ENCODE results near the gene CCM2L.
A peak's percentile ranks its signal among the peaks of the same experiment; 100 is the strongest.

CCM2L gene

DNA sequence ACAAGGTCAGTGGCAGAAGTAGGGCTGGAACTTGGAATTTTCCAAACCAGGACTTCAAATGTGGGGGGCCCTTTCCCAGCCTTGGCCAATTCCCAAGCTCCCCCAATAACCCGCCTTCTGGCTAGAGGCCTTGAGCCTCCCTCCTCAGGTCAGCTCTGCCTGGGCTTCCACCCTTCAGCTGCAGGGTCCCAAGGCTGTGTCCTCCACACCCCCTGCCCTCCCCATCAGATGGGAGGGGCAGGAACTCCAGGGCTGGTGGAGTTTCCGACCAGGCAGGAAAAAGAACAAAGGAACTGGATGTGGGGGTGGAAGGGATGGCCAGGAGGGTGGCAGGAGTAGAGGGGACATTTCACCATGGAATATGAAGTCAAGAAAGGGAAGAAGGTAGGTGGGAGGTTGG is at the start of gene CCM2L:
Gene CCM2L (plus strand): TSS at position 338 of the 400 bp plus-strand sequence. CDS start 17 bp downstream, at position 355.
- no peak for DNase-seq (ENCODE audit: extremely low read depth in 1 of 2, low read depth in 1 of 2)

DNA sequence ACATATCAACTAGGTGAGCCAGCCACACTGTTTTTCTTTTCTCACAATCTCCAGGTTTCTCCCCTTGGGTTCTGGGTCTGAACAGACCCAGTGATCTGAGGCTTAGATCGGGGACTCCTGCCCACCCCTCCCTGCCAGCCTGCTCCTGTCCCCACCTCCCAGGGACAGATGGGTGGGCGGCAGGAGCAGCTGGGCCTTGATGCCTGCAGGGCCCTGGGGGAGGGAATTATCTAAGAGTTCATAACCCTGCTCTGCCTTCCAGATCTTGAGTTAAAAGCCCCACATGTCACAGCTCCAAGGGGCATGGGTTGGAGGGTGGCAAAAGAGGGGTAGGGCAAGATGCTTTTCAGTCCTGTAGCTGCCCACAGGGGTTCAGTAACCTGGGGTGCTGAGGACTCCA is 47.5 kb upstream of the CCM2L start:
- no peak for DNase-seq (ENCODE audit: extremely low read depth in 1 of 2, low read depth in 1 of 2)

GRCh38 chr20:31963889-31964288 is 46.3 kb upstream of the CCM2L start:
- DNase-seq (ENCODE audit: extremely low read depth in 1 of 2, low read depth in 1 of 2), result no peak

GRCh38 chr20:31966991-31967655 is 43.1 kb upstream of the CCM2L start:
- no peak for DNase-seq (ENCODE audit: extremely low read depth in 1 of 2, low read depth in 1 of 2)

DNA sequence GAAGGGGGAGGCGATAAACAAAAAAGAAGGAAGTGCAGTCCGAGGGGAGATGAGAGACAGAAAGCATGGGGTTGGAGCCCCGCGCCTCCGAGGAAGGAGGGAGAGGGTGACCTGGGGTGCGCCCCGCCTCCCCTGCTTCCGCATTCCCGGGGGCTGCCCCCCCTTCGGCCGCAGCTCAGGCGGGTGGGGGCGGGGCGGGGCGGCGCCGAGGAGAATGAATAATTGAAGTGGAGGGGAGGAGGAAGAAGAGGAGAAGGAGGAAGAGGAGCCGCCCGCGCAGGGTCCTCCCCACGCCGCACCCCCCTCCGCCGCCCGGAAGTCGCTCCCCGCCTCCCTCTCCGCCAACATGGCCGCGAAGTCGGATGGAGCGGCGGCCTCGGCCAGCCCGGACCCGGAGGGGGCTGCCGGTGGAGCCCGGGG is 42.4 kb upstream of the CCM2L start, which contains the start of gene XKR7:
Gene XKR7 (plus strand): TSS at position 322 of the 420 bp plus-strand sequence. CDS start 25 bp downstream, at position 347.
- no peak for DNase-seq (ENCODE audit: extremely low read depth in 1 of 2, low read depth in 1 of 2)

GRCh38 chr20:31968291-31969126 is 41.7 kb upstream of the CCM2L start:
- DNase-seq (ENCODE audit: extremely low read depth in 1 of 2, low read depth in 1 of 2), result peak; percentile 43 to 72

GRCh38 chr20:31969991-31970390 is 40.2 kb upstream of the CCM2L start:
- DNase-seq (ENCODE audit: extremely low read depth in 1 of 2, low read depth in 1 of 2), result no peak

GRCh38 chr20:31972471-31973021 is 37.7 kb upstream of the CCM2L start:
- DNase-seq (ENCODE audit: extremely low read depth in 1 of 2, low read depth in 1 of 2), result no peak

DNA sequence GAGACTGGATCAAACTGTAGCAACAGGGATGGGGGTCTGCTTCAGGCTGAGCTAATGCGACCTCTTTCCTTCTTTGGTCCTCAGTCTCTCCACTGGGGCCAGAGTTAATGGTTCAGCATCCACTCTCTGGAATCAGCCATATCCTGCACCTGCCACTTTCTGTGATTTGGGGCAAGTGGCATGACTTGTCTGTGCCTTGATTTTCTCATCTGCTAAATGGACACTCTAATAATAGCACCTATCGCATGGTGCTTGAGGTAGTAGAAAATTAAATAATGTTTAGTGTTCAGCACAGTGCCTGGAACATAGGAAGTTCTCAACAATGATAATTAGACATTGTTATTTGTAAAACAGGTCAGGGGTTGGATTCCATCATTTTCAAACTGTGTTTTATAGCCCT is 35.9 kb upstream of the CCM2L start:
- DNase-seq (ENCODE audit: extremely low read depth in 1 of 2, low read depth in 1 of 2), result no peak

GRCh38 chr20:31974951-31975487 is 35.2 kb upstream of the CCM2L start:
- DNase-seq (ENCODE audit: extremely low read depth in 1 of 2, low read depth in 1 of 2), result no peak

GRCh38 chr20:31975874-31976273 is 34.4 kb upstream of the CCM2L start:
- no peak for DNase-seq (ENCODE audit: extremely low read depth in 1 of 2, low read depth in 1 of 2)

GRCh38 chr20:31977080-31977479 is 33.2 kb upstream of the CCM2L start:
- no peak for DNase-seq (ENCODE audit: extremely low read depth in 1 of 2, low read depth in 1 of 2)

DNA sequence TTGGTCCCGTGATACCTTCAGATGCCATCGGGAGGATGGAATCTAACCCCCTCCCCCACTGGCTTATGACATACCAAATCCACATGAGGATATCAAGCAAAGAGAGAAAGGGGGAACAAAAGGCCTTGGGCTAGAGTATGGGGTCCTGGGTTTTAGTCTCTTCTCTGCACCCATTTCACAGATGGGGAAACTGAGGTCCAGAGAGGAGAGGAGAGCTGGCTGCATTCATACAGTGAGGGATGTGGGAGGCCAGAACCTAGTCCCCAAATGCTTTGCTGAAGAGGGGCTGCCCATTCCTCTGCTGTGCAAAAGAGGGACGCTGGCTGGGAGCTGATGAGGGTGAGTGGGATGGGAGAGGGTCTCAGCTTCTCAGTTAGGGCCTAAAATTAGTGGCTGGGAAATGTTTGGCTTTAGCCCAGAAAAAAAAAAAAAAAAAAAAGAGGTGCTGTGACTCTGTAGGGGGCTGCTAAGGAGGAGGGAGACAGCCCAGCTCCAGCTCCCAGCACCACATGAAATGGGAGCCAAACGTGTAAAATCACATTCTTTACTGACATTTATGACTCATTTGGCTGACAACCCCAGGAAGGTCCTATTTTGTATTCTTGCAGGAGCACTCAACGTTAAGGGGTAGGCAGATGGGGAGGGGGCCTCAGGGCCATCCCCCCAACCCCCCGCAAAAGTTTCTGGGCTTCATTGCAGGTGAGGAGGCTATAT is 30.4 kb upstream of the CCM2L start:
- DNase-seq (ENCODE audit: extremely low read depth in 1 of 2, low read depth in 1 of 2), result no peak

DNA sequence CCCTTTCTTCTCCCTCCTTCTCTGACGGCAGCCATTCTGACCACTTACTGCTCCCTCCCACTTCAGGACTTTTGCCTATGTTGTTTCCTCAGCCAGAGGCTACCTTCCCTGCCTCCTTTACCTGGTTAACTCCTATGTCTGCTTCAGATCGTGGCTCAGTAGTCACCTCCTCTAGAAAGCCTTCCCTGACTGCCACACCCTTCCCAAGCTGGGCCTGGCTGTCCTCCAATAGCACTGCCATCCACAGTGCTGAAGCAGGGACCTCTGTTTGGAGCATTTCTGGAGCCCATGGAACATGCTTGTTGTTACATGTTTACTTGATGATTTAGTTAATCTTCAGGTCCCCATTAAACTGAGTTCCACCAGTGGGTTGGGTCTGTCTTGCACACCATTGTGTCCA is 28.5 kb upstream of the CCM2L start:
- DNase-seq (ENCODE audit: extremely low read depth in 1 of 2, low read depth in 1 of 2), result no peak

GRCh38 chr20:31984981-31985471 is 25.2 kb upstream of the CCM2L start:
- no peak for DNase-seq (ENCODE audit: extremely low read depth in 1 of 2, low read depth in 1 of 2)

GRCh38 chr20:31987744-31988143 is 22.5 kb upstream of the CCM2L start:
- no peak for DNase-seq (ENCODE audit: extremely low read depth in 1 of 2, low read depth in 1 of 2)

DNA sequence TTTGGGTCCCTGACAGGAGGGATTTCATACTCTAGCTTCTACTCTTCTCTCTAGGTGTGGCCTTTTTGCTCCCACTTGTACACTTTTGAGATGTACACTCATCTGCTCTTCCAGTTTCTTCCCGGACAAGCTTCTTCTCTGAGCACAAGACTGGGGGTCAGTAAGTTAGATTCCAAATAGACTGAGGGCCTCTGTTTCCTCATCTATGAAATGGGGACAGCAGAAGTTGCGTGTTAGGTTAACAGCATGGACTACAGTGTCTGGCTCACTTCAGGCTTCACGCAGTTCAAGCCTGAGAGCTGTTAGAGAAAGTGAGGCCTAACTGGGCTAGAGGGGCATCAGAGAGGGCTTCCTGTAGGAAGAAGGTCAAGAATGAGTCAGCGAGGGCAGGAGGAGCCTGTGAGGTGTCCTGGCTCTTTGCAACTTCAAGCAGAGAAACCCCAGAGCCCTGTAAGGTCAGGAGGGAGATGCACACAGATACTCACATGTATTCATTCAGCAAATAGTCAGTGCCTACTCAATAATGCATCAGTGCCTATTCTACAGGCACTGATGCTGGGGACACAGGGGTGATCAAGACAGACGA is 21.7 kb upstream of the CCM2L start:
- no peak for DNase-seq (ENCODE audit: extremely low read depth in 1 of 2, low read depth in 1 of 2)

DNA sequence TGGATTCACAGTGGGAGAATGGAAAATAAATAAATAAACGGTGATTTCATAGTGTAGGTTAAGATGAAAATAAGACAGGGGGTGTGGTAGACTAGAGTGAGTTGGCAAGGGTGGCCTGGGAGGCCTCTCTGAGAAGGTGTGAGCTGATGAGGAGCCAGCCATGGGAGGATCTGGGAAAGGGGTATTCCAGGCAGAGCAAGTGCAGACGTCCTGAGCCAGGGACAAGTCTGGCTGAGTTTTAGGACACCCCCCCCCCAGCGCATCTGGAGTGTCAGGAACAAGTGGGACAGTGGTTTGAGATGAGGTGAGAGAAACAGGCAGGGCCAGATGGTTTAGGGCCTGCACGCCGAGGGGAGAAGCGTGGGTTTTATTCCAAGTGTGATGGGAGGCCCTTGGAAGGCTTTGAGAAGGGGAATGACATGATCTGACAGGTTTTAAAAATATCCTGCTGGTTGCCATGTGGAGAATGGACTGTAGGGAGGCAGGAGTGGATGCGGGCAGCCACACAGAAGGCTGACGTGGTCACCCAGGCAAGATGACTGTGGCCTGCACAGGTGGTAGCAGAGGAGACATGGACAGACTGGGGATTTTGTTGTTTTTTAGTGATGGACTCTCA is 21.1 kb upstream of the CCM2L start:
- no peak for DNase-seq (ENCODE audit: extremely low read depth in 1 of 2, low read depth in 1 of 2)

DNA sequence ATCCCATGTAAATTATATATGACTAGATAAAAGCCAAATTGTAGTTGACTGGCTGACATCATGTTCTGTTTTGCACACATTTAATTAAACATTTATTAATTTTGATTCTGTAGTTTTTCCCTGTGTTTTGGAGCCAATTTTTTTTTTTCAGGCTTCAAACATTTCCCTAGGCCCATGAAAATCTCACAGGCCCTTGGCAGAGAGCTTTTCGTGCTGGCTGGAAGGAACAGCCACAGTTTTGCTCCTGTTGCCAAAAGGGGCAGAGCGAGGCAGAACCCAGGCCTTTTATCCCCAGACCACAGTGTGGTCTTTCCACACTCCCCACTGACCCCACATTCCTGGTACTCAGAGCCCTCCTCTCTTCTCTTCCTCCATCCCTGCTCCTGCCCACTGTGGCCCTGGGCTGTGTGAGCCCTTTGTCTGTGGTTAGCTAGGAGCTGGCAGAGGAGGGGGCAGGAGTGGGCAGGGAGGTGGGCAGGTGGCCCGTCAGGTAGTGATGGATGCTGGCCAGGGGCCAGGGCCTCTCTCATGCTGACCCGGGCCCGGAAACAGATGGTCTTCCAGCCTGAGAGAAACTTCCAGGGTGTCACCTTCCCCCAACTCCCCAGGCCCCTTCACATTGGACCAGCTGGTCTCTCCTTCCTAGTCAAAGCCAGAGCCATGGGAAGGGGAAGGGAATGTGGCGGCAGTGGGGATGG is 19.4 kb upstream of the CCM2L start:
- no peak for DNase-seq (ENCODE audit: extremely low read depth in 1 of 2, low read depth in 1 of 2)
